GM19324 (cell line): ENCODE data around the gene GPR27.

Experiments
- ATAC-seq: cut with Tn5 transposase; IDR thresholded peaks from one replicate; pipeline ENCODE4 v1.9.1; 2021; ENCODE audit warnings: mild to moderate bottlenecking, moderate library complexity; ENCODE audit not compliant: unreplicated experiment, low FRiP score

Gene GPR27

DNA sequence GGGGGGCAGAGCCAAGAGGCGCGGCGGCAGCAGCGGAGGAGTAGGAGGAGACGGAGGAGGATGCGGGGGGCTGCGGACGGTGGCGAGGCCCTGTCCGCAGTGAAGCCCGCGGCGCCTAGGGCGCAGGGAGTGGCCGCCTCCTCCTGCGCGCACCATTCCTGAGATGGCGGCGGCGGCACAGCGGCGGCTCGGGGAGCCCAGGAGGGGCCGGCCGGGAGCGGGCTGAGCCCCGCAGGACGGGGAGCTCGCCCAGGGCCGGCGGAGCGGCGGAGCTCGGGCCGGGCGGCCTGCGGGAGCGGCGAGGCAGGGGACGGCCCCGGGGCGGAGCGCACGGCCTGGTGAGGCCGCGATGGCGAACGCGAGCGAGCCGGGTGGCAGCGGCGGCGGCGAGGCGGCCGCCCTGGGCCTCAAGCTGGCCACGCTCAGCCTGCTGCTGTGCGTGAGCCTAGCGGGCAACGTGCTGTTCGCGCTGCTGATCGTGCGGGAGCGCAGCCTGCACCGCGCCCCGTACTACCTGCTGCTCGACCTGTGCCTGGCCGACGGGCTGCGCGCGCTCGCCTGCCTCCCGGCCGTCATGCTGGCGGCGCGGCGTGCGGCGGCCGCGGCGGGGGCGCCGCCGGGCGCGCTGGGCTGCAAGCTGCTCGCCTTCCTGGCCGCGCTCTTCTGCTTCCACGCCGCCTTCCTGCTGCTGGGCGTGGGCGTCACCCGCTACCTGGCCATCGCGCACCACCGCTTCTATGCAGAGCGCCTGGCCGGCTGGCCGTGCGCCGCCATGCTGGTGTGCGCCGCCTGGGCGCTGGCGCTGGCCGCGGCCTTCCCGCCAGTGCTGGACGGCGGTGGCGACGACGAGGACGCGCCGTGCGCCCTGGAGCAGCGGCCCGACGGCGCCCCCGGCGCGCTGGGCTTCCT lies at the start of gene GPR27:
TSS of gene GPR27 (plus strand) at position 155 of the 909 bp plus-strand sequence. CDS start at position 350, 195 bp downstream.
- ATAC-seq = no peak

DNA sequence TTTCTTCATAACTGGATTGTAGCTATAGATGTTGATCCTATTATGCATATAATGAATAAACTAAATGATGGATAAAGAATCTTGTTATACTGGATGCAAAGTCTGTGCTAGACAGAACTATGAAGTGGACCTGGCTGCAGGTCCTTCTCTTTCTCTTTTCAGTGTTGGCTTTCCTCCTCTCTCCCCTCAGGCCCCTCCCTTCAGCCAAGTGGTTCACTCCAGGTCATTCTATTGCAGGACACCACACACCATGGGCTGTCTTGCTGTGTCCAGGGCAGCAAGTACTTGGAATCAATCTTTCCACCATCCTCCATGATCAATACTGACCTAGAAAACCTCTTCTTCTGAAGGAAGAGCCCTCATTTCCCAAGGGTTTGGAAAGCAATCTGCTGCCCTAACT lies 48.7 kb upstream of the GPR27 start:
- no peak for ATAC-seq

- ATAC-seq = no peak
Observed at GRCh38 chr3:71705681-71706080, 48.0 kb upstream of the GPR27 start.

DNA sequence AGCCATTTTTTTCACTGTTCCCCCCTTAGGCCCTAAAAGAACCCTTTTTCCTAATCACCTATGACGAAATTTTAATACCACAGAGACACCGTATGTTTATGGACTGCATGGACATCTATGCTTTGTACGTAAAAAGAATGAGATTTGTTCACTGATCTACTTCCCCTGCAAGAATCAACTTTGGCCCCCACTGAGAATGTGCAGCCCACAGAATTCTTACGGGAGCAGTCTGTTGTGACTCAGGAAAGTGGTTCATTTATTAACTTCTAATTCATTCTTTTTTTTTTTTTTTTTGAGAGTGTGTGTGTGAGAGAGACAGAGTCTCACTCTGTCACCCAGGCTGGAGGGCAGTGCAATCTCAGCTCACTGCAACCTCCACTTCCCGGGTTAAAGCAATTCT lies 46.1 kb upstream of the GPR27 start:
- no peak for ATAC-seq

- ATAC-seq = no peak
Observed at GRCh38 chr3:71708476-71709105, 45.1 kb upstream of the GPR27 start.

- ATAC-seq = no peak
Observed at GRCh38 chr3:71709908-71710511, 43.6 kb upstream of the GPR27 start.

DNA sequence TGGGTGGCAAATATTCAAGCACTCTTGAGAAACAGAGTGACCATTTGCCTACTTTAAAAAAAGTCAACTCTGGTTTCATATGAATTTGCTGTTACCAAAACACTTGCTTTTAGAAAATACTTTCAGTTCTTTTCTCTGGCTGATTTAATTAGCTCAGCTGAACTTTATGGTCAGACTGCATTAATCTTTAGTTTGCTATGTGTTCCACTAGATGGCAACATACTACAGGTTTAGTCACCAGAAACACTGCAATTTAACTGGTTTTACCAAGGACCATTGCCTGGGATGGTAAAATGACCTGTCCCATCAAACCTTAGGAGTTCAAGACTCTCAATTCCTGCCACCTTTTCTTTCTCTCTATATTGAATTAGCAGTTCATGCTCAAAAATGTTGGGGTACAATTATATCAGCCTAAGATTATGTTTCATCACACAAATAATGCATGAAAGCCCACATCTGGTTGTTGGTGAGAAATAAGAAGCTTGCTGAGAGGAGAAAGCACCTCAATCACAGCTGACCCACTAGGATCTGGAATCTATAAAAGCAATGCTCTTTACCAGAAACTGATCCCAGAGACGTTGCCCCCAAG lies 42.7 kb upstream of the GPR27 start:
- peak; percentile 73 for ATAC-seq

DNA sequence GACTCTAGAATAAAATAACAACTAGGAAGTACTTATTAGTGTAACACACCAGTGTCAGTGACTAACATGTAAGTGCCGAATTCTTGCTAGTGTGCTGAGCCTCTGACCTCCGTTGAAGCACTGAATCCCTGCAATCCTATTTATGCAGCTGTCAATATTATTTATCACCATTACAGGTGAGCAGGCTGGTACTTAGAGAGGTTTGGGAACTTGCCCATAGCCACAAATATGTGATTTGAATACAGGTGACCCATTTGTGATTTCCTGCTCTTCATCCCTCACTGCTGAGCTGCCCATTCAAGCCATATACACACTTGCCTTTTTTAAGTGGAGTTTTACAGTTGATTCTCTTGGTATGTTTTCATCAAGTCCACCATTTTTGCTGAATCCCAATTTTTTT lies 40.6 kb upstream of the GPR27 start:
- no peak for ATAC-seq

GRCh38 chr3:71714595-71714994 lies 39.1 kb upstream of the GPR27 start:
- no peak for ATAC-seq

DNA sequence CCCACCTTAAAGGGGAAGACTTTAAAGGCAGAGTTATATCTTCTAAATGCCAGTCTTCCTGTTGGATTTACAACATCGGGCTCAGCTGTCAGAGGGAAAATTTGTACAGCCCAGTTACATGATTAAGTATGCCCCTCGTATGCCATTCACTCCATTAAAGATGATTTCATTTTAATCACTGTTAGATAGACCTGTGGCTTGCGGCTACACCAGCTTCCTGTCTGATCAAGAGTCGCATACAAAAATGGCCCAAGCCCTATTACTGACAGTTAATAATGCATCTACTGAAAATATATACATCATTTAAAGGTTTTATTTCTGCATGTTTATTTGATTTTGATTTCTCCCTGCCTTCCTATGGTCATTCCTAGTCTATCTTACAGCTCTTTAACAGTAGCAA lies 35.6 kb upstream of the GPR27 start:
- no peak for ATAC-seq

GRCh38 chr3:71721002-71721401 lies 32.7 kb upstream of the GPR27 start:
- no peak for ATAC-seq

GRCh38 chr3:71721651-71722157 lies 32.0 kb upstream of the GPR27 start:
- no peak for ATAC-seq

DNA sequence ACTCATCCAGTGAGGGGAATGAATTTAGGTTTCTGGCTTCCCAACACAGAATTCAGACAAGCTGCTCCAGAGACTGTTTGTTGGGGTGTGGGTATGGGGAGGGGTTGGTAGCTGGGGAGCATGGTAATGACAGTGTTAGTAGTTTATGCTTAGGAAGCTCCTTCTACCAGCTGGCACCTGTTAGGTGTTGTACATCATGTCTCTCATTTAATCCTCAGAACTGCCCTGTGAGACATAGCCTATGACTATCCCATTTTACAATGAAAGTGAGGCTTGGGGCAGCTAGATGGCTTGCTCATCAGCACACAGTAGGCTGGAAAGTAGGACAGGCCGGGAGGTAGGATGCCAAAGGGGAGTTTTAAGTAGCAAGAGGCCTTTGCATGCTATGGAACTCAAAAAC lies 31.0 kb upstream of the GPR27 start:
- ATAC-seq = no peak

DNA sequence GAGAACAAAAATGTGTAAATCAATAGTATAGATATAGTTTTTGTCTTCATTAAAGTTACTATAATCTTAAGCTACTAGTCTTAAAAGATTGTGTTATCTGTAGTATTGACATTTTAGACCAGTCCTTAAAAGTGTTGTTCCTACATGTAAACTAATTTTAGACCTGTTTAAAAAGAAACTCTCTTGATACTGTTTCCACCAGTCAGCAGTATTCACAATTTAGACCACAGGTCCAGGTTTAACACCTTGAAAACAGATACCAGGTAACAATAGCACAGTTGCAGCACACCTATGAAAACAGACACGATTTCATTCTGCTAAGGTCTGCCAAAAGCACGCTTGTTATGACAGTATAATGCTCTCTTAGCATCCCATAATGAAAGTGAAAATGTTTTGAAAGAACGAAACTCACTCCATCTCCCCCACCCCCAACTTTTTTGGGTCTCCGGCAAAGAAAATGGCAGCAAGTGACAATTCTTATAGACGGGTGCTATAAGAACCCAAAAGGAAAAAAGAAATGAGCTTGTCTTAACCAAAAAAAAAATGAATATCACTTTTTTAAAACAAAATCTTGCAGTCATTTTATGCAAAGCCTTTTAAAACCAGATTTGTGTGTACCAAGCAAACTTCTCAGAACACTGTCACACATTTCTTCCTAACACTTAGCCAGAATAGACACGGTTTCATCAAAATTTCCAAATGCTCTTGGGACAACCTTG lies 30.0 kb upstream of the GPR27 start:
- ATAC-seq = peak; percentile 31

DNA sequence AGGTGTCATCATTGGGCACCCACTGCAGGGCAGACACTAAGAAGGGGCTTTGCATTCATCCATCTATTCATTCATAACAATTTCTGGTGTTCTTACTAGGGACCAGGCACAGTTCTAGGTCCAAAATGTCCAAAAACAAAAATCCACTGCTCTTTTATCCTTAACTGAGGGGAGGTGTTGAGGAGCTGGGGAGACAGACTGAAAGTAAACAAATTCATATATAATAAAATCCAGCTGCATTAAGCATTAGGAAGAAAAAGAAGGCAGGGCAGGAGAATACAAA lies 29.5 kb upstream of the GPR27 start:
- no peak for ATAC-seq

- ATAC-seq = peak; percentile 52
Observed at GRCh38 chr3:71724584-71725270, 28.9 kb upstream of the GPR27 start.

DNA sequence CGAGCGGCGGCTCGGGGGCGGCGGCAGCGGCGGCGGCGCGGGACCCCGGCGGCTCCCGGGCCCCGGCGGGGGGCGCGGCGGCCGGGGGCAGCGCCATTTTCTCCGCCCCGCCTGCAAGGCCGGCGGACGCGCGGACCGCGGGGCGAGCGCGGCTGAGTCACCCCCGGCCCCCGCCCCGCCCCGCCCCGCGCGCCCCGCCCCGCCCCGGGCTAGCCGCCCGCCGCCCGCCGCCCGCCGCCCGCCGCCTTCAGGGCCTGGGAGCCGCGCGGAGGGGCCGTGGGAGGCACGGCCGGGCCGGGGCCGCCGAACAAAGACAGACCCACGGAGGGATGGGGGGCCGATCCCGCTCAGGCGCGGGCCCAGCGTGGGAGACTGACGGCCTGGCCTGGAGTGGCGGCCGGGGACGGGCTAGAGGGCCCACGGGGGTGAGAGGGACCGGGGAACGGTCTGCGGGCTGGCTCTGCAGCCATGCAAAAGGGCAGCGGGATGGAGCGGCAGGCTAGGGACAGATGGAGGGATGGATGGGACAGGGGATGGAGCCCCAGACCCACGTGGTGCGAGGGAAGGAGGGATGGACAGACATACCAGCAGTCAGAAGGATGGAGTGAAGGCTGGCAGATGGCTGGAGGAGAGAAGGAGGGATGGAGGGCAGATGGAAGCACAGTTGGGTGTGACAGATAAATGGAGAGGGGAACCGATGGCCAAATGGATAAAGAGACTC lies 28.2 kb upstream of the GPR27 start, which contains the start of gene EIF4E3:
TSS of gene EIF4E3 (minus strand) at position 132 of the 721 bp plus-strand sequence. CDS start at position 97, 35 bp downstream.
- ATAC-seq = peak; percentile 61

DNA sequence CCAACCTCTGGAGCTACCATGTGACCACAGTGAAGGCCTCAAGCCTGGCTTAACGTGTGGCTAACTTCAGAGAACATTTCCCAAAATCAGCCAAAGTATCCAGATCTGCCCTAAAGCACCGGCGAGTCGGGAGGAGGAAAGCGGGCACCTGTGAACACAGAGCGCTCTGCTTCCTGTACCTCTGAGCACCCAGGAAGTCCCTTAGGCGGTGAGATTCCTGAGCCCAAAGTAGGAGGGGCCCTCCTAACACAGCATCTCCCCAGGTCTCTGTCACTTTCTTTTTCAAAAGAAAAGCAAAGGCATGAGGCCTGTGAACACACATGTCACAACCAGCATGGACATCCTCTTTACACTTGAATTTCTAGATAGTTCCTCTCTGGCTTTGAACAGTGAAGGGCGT lies 27.5 kb upstream of the GPR27 start:
- no peak for ATAC-seq
